ENCODE measurements around the gene TTC39C. TPM values are rescaled to one million over a fixed set of nuclear protein-coding genes. Genes with fewer than 3 reads are reported as not detected.

TTC39C gene
- total RNA-seq, 3 donors from 2014 or later = 49.8 to 59.0 (median 53.0) TPM

GRCh38 chr18:24060644-24061043, 46.1 kb downstream of the TTC39C start:
- no peaks in the 10 kb centered on the region for H3K36me3 ChIP-seq
- no peak for TF ChIP-seq POLR2AphosphoS5 (IDR thresholded peaks at IDR 0.05)
- no peak for TF ChIP-seq POLR2A (IDR thresholded peaks at IDR 0.05)
- TF ChIP-seq CTCF (IDR thresholded peaks at IDR 0.05) = no peak
- H3K9me3 ChIP-seq = no peaks in the 10 kb centered on the region
- DNase-seq (ENCODE audit: low spot score in 2 of 2) = no peak
- no peak overlapping the region for H3K27ac ChIP-seq
- intact Hi-C loops (cut with DNase I; ENCODE audit: low total_unique reads) = no loop called here
- no peak overlapping the region for H3K4me3 ChIP-seq
- no peaks in the 10 kb centered on the region for H3K27me3 ChIP-seq
- no peaks in the 10 kb centered on the region for H3K4me1 ChIP-seq

GRCh38 chr18:24063121-24063731, 48.7 kb downstream of the TTC39C start:
- Histone ChIP-seq H3K4me3 (no peak overlapping the region), H3K4me1 (no peaks in the 10 kb centered on the region), H3K36me3 (no peaks in the 10 kb centered on the region), H3K9me3 (no peaks in the 10 kb centered on the region), H3K27ac (no peak overlapping the region), H3K27me3 (no peaks in the 10 kb centered on the region)
- intact Hi-C loops (cut with DNase I; ENCODE audit: low total_unique reads) = no loop called here
- DNase-seq (ENCODE audit: low spot score in 2 of 2) = no peak
- TF ChIP-seq POLR2AphosphoS5 (IDR thresholded peaks at IDR 0.05) = no peak
- TF ChIP-seq CTCF (IDR thresholded peaks at IDR 0.05) = no peak
- no peak for TF ChIP-seq POLR2A (IDR thresholded peaks at IDR 0.05)

GRCh38 chr18:24064391-24065100, 50.0 kb downstream of the TTC39C start:
- TF ChIP-seq POLR2AphosphoS5 (IDR thresholded peaks at IDR 0.05) = no peak
- TF ChIP-seq POLR2A (IDR thresholded peaks at IDR 0.05) = no peak
- no peak for TF ChIP-seq CTCF (IDR thresholded peaks at IDR 0.05)

GRCh38 chr18:24065906-24066305, 51.4 kb downstream of the TTC39C start:
- intact Hi-C loops (cut with DNase I; ENCODE audit: low total_unique reads) = no loop called here
- no peak overlapping the region for H3K4me3 ChIP-seq
- H3K4me1 ChIP-seq = no peaks in the 10 kb centered on the region
- H3K36me3 ChIP-seq = no peaks in the 10 kb centered on the region
- TF ChIP-seq CTCF (IDR thresholded peaks at IDR 0.05) (no peak), POLR2A (IDR thresholded peaks at IDR 0.05) (no peak), POLR2AphosphoS5 (IDR thresholded peaks at IDR 0.05) (no peak)
- no peak overlapping the region for H3K27ac ChIP-seq
- H3K9me3 ChIP-seq = no peaks in the 10 kb centered on the region
- DNase-seq (ENCODE audit: low spot score in 2 of 2) = no peak
- H3K27me3 ChIP-seq = no peaks in the 10 kb centered on the region

More at GRCh38 chr18:24064391-24065100, 50.0 kb downstream of the TTC39C start:
- Histone ChIP-seq H3K36me3 (no peaks in the 10 kb centered on the region), H3K27me3 (no peaks in the 10 kb centered on the region), H3K4me3 (no peak overlapping the region), H3K9me3 (no peaks in the 10 kb centered on the region), H3K4me1 (no peaks in the 10 kb centered on the region), H3K27ac (no peak overlapping the region)
- no peak for DNase-seq (ENCODE audit: low spot score in 2 of 2)
- intact Hi-C loops (cut with DNase I; ENCODE audit: low total_unique reads) = no loop called here

- no peak for DNase-seq (ENCODE audit: low spot score in 2 of 2)
Observed at GRCh38 chr18:24068945-24069693, 54.6 kb downstream of the TTC39C start.

More at GRCh38 chr18:24068945-24069693, 54.6 kb downstream of the TTC39C start:
- TF ChIP-seq POLR2AphosphoS5 (IDR thresholded peaks at IDR 0.05) (no peak), CTCF (IDR thresholded peaks at IDR 0.05) (no peak), POLR2A (IDR thresholded peaks at IDR 0.05) (no peak)
- H3K9me3 ChIP-seq = no peaks in the 10 kb centered on the region
- no peaks in the 10 kb centered on the region for H3K4me1 ChIP-seq
- no peaks in the 10 kb centered on the region for H3K36me3 ChIP-seq
- H3K27me3 ChIP-seq = no peaks in the 10 kb centered on the region
- intact Hi-C loops (cut with DNase I; ENCODE audit: low total_unique reads) = no loop called here
- H3K4me3 ChIP-seq = no peak overlapping the region
- H3K27ac ChIP-seq = no peak overlapping the region

Data from breast epithelium (tissue), 4 donors.